ENCODE measurements around the gene RYR2.
"Not testable (repeated sequence)": the region's sequence is repeated elsewhere in the genome, so short reads cannot be mapped to it uniquely, and the experiment has no call there.

Gene RYR2

GRCh38 chr1:237139732-237140131, 97.7 kb downstream of the RYR2 start:
- DNase-seq (ENCODE audit: low read depth in 2 of 2, low spot score in 1 of 2) = no peak

- no peak for DNase-seq (ENCODE audit: low read depth in 2 of 2, low spot score in 1 of 2)
Observed at GRCh38 chr1:237140986-237141385, 99.0 kb downstream of the RYR2 start.

GRCh38 chr1:237141502-237141901, 99.5 kb downstream of the RYR2 start:
- DNase-seq (ENCODE audit: low read depth in 2 of 2, low spot score in 1 of 2) = no peak

- no peak for DNase-seq (ENCODE audit: low read depth in 2 of 2, low spot score in 1 of 2)
Observed at GRCh38 chr1:237145379-237146135, 103.6 kb downstream of the RYR2 start.

GRCh38 chr1:237146241-237146640, 104.3 kb downstream of the RYR2 start:
- no peak for DNase-seq (ENCODE audit: low read depth in 2 of 2, low spot score in 1 of 2)

- no peak for DNase-seq (ENCODE audit: low read depth in 2 of 2, low spot score in 1 of 2)
Observed at GRCh38 chr1:237149857-237150256, 107.9 kb downstream of the RYR2 start.

GRCh38 chr1:237151979-237152378, 110.0 kb downstream of the RYR2 start:
- DNase-seq (ENCODE audit: low read depth in 2 of 2, low spot score in 1 of 2) = not testable (repeated sequence)

- no peak for DNase-seq (ENCODE audit: low read depth in 2 of 2, low spot score in 1 of 2)
Observed at GRCh38 chr1:237152506-237153335, 110.7 kb downstream of the RYR2 start.

GRCh38 chr1:237154157-237154556, 112.2 kb downstream of the RYR2 start:
- no peak for DNase-seq (ENCODE audit: low read depth in 2 of 2, low spot score in 1 of 2)

- no peak for DNase-seq (ENCODE audit: low read depth in 2 of 2, low spot score in 1 of 2)
Observed at GRCh38 chr1:237164406-237165352, 122.7 kb downstream of the RYR2 start.

GRCh38 chr1:237166086-237166485, 124.1 kb downstream of the RYR2 start:
- no peak for DNase-seq (ENCODE audit: low read depth in 2 of 2, low spot score in 1 of 2)

- no peak for DNase-seq (ENCODE audit: low read depth in 2 of 2, low spot score in 1 of 2)
Observed at GRCh38 chr1:237166593-237167101, 124.7 kb downstream of the RYR2 start.

GRCh38 chr1:237170149-237170548, 128.2 kb downstream of the RYR2 start:
- no peak for DNase-seq (ENCODE audit: low read depth in 2 of 2, low spot score in 1 of 2)

GRCh38 chr1:237171454-237172117, 129.6 kb downstream of the RYR2 start:
- DNase-seq (ENCODE audit: low read depth in 2 of 2, low spot score in 1 of 2) = no peak

GRCh38 chr1:237172118-237172485, 130.1 kb downstream of the RYR2 start:
- no peak for DNase-seq (ENCODE audit: low read depth in 2 of 2, low spot score in 1 of 2)

GRCh38 chr1:237179503-237179902, 137.5 kb downstream of the RYR2 start:
- no peak for DNase-seq (ENCODE audit: low read depth in 2 of 2, low spot score in 1 of 2)

- DNase-seq (ENCODE audit: low read depth in 2 of 2, low spot score in 1 of 2) = no peak
Observed at GRCh38 chr1:237180256-237180655, 138.3 kb downstream of the RYR2 start.

GRCh38 chr1:237181743-237182317, 139.8 kb downstream of the RYR2 start:
- DNase-seq (ENCODE audit: low read depth in 2 of 2, low spot score in 1 of 2) = no peak

GRCh38 chr1:237183963-237184540, 142.1 kb downstream of the RYR2 start:
- no peak for DNase-seq (ENCODE audit: low read depth in 2 of 2, low spot score in 1 of 2)

GRCh38 chr1:237186675-237187074, 144.7 kb downstream of the RYR2 start:
- DNase-seq (ENCODE audit: low read depth in 2 of 2, low spot score in 1 of 2) = no peak
